Effector memory CD8-positive, alpha-beta T cell (primary cell): ENCODE data around the gene RNF113B.

Experiments used
- ATAC-seq: fragments of 150-1000 bp; cut with Tn5 transposase; replicated peaks from 2 replicates; pipeline ENCODE4 v1.10.0; 2021; ENCODE audit warnings: mild to moderate bottlenecking, moderate library complexity
- DNase-seq, 3 experiments: peaks; one replicate each; pipeline ENCODE4 v3.0.0; 2021
- H3K27ac Mint-ChIP-seq, 2 donors: one replicate each; pipeline ENCODE4 v1.8.0; 2022; ENCODE audit warnings: mild to moderate bottlenecking in 2 of 2, mixed read lengths in 2 of 2, moderate library complexity in 2 of 2
- H3K27me3 Mint-ChIP-seq, 2 donors: one replicate each; pipeline ENCODE4 v1.8.0; 2022; ENCODE audit warnings: mixed read lengths in 2 of 2
- H3K36me3 Mint-ChIP-seq: one replicate; pipeline ENCODE4 v1.8.0; 2022; ENCODE audit warnings: mild to moderate bottlenecking, moderate library complexity, mixed read lengths; ENCODE audit not compliant: insufficient read depth
- H3K4me1 Mint-ChIP-seq, 2 donors: one replicate each; pipeline ENCODE4 v1.8.0; 2022; ENCODE audit warnings: low read depth in 2 of 2, mixed read lengths in 2 of 2
- H3K4me3 Mint-ChIP-seq, 2 donors: one replicate each; pipeline ENCODE4 v1.8.0; 2022; ENCODE audit warnings: mild to moderate bottlenecking in 2 of 2, mixed read lengths in 2 of 2, moderate library complexity in 2 of 2
- H3K9me3 Mint-ChIP-seq, 2 donors: one replicate each; pipeline ENCODE4 v1.8.0; 2022; ENCODE audit warnings: mixed read lengths in 2 of 2
- total RNA-seq, 9 experiments: gene quantifications; one replicate each; lab custom pipeline; 2026; lab: John Stamatoyannopoulos, UW

The RNF113B gene
- total RNA-seq = 0 reads per million in 9 experiments

- ATAC-seq = no peak
- Mint-ChIP-seq H3K4me1 (no peaks in the 10 kb centered on the region), H3K27me3 (peaks cover 8 to 18% of the 10 kb centered on the region in 2 donors), H3K36me3 (no peaks in the 10 kb centered on the region), H3K4me3 (no peak within 1 kb of the TSS), H3K27ac (no peak within 1 kb of the TSS), H3K9me3 (no peaks in the 10 kb centered on the region)
- no peak for DNase-seq
These were observed at the start of gene RNF113B for GRCh38 chr13:98176777-98177608. RNF113B (minus strand) TSS chr13:98177269; CDS start chr13:98177236, 33 bp downstream.

- no peaks in the 10 kb centered on the region for H3K4me1 Mint-ChIP-seq
- H3K36me3 Mint-ChIP-seq = peaks cover 3% of the 10 kb centered on the region
- H3K9me3 Mint-ChIP-seq = no peaks in the 10 kb centered on the region
- H3K4me3 Mint-ChIP-seq = no peak overlapping the region
- DNase-seq (no peak), ATAC-seq (no peak)
- H3K27me3 Mint-ChIP-seq = peaks cover 18 to 50% of the 10 kb centered on the region in 2 donors
- H3K27ac Mint-ChIP-seq = no peak overlapping the region
These were observed 49.4 kb upstream of the RNF113B start for GRCh38 chr13:98226496-98226895.

DNA sequence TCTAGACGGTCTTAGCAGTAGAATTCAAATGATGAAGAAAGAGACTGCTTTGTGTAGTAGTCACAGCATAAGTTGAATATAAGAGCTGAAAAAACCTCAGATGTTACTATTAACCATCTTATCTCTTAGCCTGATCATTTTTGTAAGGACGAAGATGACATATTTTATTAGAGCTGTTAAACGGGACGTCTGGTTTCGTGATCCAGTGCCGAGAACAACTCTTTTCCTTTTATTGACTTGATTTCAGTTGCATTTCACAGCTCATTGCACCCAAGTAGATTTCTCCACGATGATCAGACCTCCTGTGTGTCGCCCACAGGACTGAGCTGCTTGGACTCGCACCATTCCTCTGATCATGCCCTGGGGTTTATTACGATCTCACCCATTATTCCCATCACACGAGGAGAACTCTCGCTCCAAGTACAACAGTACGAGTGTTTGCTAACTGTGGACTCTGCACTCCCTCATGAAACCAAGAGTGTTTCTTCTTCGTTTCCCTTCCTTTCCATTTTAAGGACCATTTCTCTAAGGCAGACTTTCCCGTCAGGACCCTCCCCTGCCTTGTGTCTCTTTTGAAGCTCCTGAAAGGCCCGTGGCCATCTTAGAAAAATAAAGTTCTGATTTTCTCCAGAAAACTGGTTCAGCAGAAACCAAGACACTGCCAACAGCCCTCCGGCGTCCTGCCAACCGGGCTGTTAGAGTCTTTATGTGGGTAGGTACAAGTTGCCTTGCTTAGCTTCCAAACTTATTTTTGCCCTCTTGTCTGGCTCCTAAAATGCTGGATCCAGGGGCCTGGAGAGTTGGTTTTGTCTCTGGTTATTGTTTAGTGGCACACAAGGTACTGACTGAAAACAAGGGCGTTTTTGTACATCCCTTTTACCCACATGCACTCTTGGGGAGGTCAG, 48.2 kb upstream of the RNF113B start:
- no peak overlapping the region for H3K4me3 Mint-ChIP-seq
- ATAC-seq (no peak), DNase-seq (no peak)
- no peaks in the 10 kb centered on the region for H3K4me1 Mint-ChIP-seq
- H3K9me3 Mint-ChIP-seq = no peaks in the 10 kb centered on the region
- H3K27me3 Mint-ChIP-seq = peaks cover 13 to 51% of the 10 kb centered on the region in 2 donors
- no peak overlapping the region for H3K27ac Mint-ChIP-seq
- peaks cover 3% of the 10 kb centered on the region for H3K36me3 Mint-ChIP-seq

GRCh38 chr13:98224557-98224956, 47.5 kb upstream of the RNF113B start:
- ATAC-seq = no peak
- no peaks in the 10 kb centered on the region for H3K9me3 Mint-ChIP-seq
- no peak overlapping the region for H3K27ac Mint-ChIP-seq

GRCh38 chr13:98223741-98224140, 46.7 kb upstream of the RNF113B start:
- DNase-seq (no peak), ATAC-seq (no peak)
- H3K4me3 Mint-ChIP-seq = no peak overlapping the region
- H3K4me1 Mint-ChIP-seq = no peaks in the 10 kb centered on the region
- no peaks in the 10 kb centered on the region for H3K9me3 Mint-ChIP-seq
- peaks cover 3% of the 10 kb centered on the region for H3K36me3 Mint-ChIP-seq
- no peak overlapping the region for H3K27ac Mint-ChIP-seq
- H3K27me3 Mint-ChIP-seq = peaks cover 20 to 52% of the 10 kb centered on the region in 2 donors

More at GRCh38 chr13:98224557-98224956, 47.5 kb upstream of the RNF113B start:
- DNase-seq = no peak
- no peaks in the 10 kb centered on the region for H3K4me1 Mint-ChIP-seq
- H3K27me3 Mint-ChIP-seq = peaks cover 20 to 51% of the 10 kb centered on the region in 2 donors
- H3K36me3 Mint-ChIP-seq = peaks cover 3% of the 10 kb centered on the region
- H3K4me3 Mint-ChIP-seq = no peak overlapping the region

DNA sequence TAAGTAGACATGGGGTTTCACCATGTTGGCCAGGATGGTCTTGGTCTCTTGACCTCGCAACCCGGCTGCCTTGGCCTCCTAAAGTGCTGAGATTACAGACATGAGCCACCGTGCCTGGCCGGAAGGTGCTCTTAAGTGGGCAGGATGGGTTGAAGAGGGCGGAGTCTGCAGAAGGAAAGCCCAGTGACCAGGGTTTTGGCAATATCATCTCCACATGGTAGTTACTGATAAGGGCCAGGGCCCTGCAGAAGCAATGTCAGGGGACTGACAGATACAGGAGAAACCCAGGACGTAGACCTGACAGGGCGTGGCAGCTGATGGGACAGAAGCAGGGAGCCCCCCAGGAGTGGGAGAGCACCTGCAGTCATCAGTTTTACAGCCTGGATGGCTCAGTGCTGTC, 45.7 kb upstream of the RNF113B start:
- Mint-ChIP-seq H3K36me3 (peaks cover 3% of the 10 kb centered on the region), H3K27me3 (peaks cover 28 to 60% of the 10 kb centered on the region in 2 donors), H3K27ac (no peak overlapping the region), H3K4me1 (no peaks in the 10 kb centered on the region), H3K4me3 (no peak overlapping the region), H3K9me3 (no peaks in the 10 kb centered on the region)
- DNase-seq (no peak), ATAC-seq (no peak)

DNA sequence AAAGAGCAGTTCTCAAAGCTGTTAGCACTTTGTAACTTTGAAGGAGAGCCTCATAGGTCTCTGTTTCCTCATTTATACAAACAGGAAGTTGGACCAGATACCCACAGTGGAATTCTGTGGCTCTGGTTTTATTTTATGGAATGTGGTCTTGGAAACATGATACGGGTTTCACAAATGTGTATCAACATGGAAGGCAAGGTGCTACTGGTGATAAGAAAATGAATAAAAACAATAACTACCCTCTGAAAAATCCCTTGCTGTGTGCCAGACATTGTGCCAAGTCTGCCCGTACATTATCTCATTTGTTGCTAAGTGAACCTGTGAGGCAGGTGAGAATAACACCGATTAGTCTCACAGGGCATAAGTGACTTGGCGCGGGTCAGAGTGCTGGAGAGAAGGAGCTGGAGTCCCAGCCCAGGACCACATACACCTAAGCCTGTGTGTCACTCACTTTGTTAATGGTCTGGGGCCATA, 45.0 kb upstream of the RNF113B start:
- no peaks in the 10 kb centered on the region for H3K9me3 Mint-ChIP-seq
- H3K36me3 Mint-ChIP-seq = peaks cover 3% of the 10 kb centered on the region
- H3K4me1 Mint-ChIP-seq = no peaks in the 10 kb centered on the region
- peaks cover 28 to 58% of the 10 kb centered on the region in 2 donors for H3K27me3 Mint-ChIP-seq
- no peak for ATAC-seq
- no peak for DNase-seq
- H3K4me3 Mint-ChIP-seq = no peak overlapping the region
- H3K27ac Mint-ChIP-seq = no peak overlapping the region

DNA sequence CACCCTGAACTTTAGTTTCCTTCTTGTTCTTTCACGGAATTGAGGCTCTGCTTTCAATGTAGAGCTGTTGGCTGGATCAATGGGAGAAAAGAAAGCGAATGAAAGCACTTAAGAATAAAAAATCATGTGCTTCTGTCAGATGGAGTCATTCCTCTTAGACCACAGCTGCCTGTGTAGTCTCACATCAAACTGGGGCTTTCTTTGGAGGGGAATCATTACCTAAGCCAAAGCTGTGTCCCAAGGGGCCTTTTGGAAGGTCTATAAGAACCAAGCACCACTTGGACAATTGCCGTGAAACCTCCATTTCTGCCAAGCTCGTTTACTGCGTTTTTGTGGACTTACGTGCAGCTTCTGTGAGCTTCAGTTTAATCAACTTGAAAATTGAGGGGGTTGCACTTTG, 44.2 kb upstream of the RNF113B start:
- H3K27me3 Mint-ChIP-seq = peaks cover 23 to 57% of the 10 kb centered on the region in 2 donors
- no peak overlapping the region for H3K4me3 Mint-ChIP-seq
- peaks cover 3% of the 10 kb centered on the region for H3K36me3 Mint-ChIP-seq
- no peak for ATAC-seq
- no peaks in the 10 kb centered on the region for H3K9me3 Mint-ChIP-seq
- H3K4me1 Mint-ChIP-seq = no peaks in the 10 kb centered on the region
- no peak overlapping the region for H3K27ac Mint-ChIP-seq
- no peak for DNase-seq

DNA sequence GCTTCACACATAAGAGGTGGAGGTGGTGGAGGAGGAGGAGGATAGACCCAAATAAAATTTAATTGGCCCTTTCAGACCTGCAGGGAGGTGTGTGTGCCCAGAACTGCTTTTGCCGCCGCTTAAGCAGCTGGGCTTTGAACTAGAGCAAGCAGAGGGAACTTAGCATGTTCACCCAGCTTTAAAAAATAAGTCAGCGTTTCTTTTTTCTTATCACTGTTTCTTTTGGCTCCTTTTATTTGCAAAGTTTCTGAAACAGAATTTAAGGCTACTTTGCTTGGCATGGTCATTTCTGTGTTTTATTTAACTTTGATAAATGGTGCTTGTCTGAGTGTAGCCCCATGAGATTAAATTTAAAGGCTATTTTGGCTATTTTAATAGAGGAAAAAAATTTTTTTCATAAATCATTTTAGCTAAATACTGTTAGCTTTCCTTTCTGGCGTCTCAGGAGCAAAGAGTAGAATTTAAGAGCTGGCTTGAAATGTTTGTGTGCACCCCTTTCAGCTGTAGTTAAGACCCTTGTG, 43.3 kb upstream of the RNF113B start:
- Mint-ChIP-seq H3K4me3 (no peak overlapping the region), H3K36me3 (peaks cover under 1% of the 10 kb centered on the region), H3K9me3 (no peaks in the 10 kb centered on the region), H3K4me1 (no peaks in the 10 kb centered on the region), H3K27ac (no peak overlapping the region), H3K27me3 (peaks cover 22 to 48% of the 10 kb centered on the region in 2 donors)
- no peak for DNase-seq
- no peak for ATAC-seq

DNA sequence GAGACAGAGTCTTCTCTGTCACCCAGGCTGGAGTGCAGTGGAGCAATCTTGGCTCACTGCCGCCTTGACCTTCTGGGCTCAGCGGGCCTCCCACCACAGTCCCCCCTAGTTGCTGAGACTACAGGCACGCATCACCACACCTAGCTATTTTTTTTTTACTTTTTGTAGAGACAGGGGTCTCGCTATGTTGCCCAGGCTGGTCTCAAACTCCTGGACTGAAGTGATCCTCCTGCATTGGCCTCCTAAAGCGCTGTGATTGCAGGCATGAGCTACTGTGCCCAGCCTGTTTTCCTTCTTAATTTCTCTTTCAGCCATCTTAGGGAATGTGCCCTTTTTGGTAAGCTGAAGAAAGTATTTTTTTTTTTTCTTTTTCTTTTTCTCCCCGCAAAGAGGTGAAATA, 42.6 kb upstream of the RNF113B start:
- H3K36me3 Mint-ChIP-seq = no peaks in the 10 kb centered on the region
- ATAC-seq (no peak), DNase-seq (no peak)
- H3K4me3 Mint-ChIP-seq = no peak overlapping the region
- H3K27me3 Mint-ChIP-seq = peaks cover 18 to 41% of the 10 kb centered on the region in 2 donors
- no peaks in the 10 kb centered on the region for H3K9me3 Mint-ChIP-seq
- H3K27ac Mint-ChIP-seq = no peak overlapping the region
- H3K4me1 Mint-ChIP-seq = no peaks in the 10 kb centered on the region

GRCh38 chr13:98217597-98217996, 40.5 kb upstream of the RNF113B start:
- H3K9me3 Mint-ChIP-seq = no peaks in the 10 kb centered on the region

DNA sequence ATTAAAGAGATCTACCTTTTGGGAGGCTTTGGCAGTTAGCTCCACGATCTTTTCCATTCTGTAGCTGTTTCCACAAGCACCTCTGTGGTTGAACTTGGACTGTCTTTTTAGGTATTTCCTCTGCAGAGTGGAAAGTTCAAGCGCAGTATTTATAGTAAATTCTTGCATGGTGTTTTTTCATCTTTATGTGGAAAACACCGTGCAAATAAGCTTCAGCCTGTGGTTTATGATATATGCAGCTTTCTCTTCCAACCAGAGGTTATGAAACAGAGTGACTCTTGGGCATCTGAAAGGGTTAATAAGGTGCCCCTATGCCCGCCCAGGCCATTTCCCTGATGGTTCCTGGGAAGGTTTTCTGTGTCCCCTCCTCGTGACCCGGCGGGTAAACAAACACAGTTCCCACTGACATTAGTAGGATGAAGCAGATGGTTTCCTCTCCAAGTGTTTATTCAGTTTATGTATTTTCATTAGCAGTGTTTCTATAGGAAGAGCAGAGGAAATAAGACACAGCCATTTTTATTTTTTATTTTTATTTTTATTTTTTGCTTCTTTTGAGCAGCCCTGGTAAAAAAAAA, 39.7 kb upstream of the RNF113B start:
- H3K4me3 Mint-ChIP-seq = peak overlapping the region in 1 of 2 donors; percentile 27
- DNase-seq (no peak), ATAC-seq (no peak)
- H3K4me1 Mint-ChIP-seq = peaks cover 0 to under 1% of the 10 kb centered on the region in 2 donors
- peaks cover 2% of the 10 kb centered on the region for H3K36me3 Mint-ChIP-seq
- H3K27ac Mint-ChIP-seq = no peak overlapping the region
- peaks cover 15 to 27% of the 10 kb centered on the region in 2 donors for H3K27me3 Mint-ChIP-seq
- no peaks in the 10 kb centered on the region for H3K9me3 Mint-ChIP-seq

More at GRCh38 chr13:98217597-98217996, 40.5 kb upstream of the RNF113B start:
- no peak overlapping the region for H3K4me3 Mint-ChIP-seq
- ATAC-seq = no peak
- H3K27ac Mint-ChIP-seq = no peak overlapping the region
- H3K27me3 Mint-ChIP-seq = peaks cover 15 to 29% of the 10 kb centered on the region in 2 donors
- no peaks in the 10 kb centered on the region for H3K4me1 Mint-ChIP-seq
- no peak for DNase-seq
- H3K36me3 Mint-ChIP-seq = no peaks in the 10 kb centered on the region

GRCh38 chr13:98216135-98216565, 39.1 kb upstream of the RNF113B start:
- Mint-ChIP-seq H3K36me3 (peaks cover 5% of the 10 kb centered on the region), H3K9me3 (no peaks in the 10 kb centered on the region), H3K27ac (no peak overlapping the region), H3K4me1 (peaks cover 0 to 1% of the 10 kb centered on the region in 2 donors), H3K4me3 (no peak overlapping the region), H3K27me3 (peaks cover 16 to 22% of the 10 kb centered on the region in 2 donors)
- no peak for ATAC-seq
- DNase-seq = no peak
